Thymus (tissue), 11 donors: ENCODE data around the gene ARHGAP15. TPM values are rescaled to one million over a fixed set of nuclear protein-coding genes. Genes with fewer than 3 reads are reported as not detected.

Experiments used
- DNase-seq, 9 donors: peaks; one replicate each; pipeline ENCODE4 v3.0.0-alpha.2; 2013; ENCODE audit warnings: low spot score in 9 of 9, low read depth in 6 of 9, missing footprints in 1 of 9
- H3K27ac ChIP-seq, 2 donors: one replicate each; pipeline ENCODE4 v1.5.1; 2013; ENCODE audit warnings: control low read depth in 1 of 2, low read depth in 1 of 2, low read length in 1 of 2, mild to moderate bottlenecking in 1 of 2, moderate library complexity in 1 of 2
- H3K27me3 ChIP-seq, 2 donors: one replicate each; pipeline ENCODE4 v1.5.1; 2013; ENCODE audit warnings: low read length in 1 of 2; ENCODE audit not compliant: control insufficient read depth in 2 of 2, insufficient read depth in 1 of 2
- H3K36me3 ChIP-seq, 2 donors: one replicate each; pipeline ENCODE4 v1.5.1; 2013; ENCODE audit warnings: low read length in 1 of 2, mild to moderate bottlenecking in 1 of 2, moderate library complexity in 1 of 2; ENCODE audit not compliant: control insufficient read depth in 2 of 2, insufficient read depth in 2 of 2
- H3K4me1 ChIP-seq, 2 donors: one replicate each; pipeline ENCODE4 v1.5.1; 2013; ENCODE audit warnings: low read length in 2 of 2; ENCODE audit not compliant: control insufficient read depth in 2 of 2, insufficient read depth in 2 of 2
- H3K4me3 ChIP-seq, 2 donors: one replicate each; pipeline ENCODE4 v1.5.1; 2013; ENCODE audit warnings: low read length in 2 of 2, control low read depth in 1 of 2, mild to moderate bottlenecking in 1 of 2
- H3K9me3 ChIP-seq, 2 donors: one replicate each; pipeline ENCODE4 v1.5.1; 2013; ENCODE audit warnings: low read length in 1 of 2, mild to moderate bottlenecking in 1 of 2; ENCODE audit not compliant: control insufficient read depth in 2 of 2, insufficient read depth in 1 of 2
- WGBS: extraction: QIAGEN DNeasy Blood & Tissue Kit; methylation state at CpG from one replicate; pipeline ENCODE4 v1.1.7; 2013; 5-methylcytosine and 5-hydroxymethylcytosine counted together
- polyA plus RNA-seq: library from polyadenylated mRNA; stranded (reverse); fragments of 200-250 nt; gene quantifications from one replicate; pipeline ENCODE4 v1.2.3, GENCODE V29; 2013
- total RNA-seq: library from RNA; stranded (reverse); fragments of 120-200 nt; gene quantifications from one replicate; pipeline ENCODE4 v1.2.4, GENCODE V29; 2013
- donor health status: healthy.

ARHGAP15 gene
- total and polyA plus RNA-seq, 2 donors = 55.8 to 182 TPM

GRCh38 chr2:143480601-143481236 lies 351.5 kb downstream of the ARHGAP15 start:
- no peak for DNase-seq

GRCh38 chr2:143481237-143481623 lies 352.0 kb downstream of the ARHGAP15 start:
- WGBS = 92% methylated on average over 6 of the region's 6 CpGs
- no peak for DNase-seq
- H3K27me3 ChIP-seq = no peaks in the 10 kb centered on the region
- H3K4me1 ChIP-seq = no peaks in the 10 kb centered on the region
- H3K9me3 ChIP-seq = no peaks in the 10 kb centered on the region
- no peak overlapping the region for H3K4me3 ChIP-seq
- H3K27ac ChIP-seq = no peak overlapping the region
- H3K36me3 ChIP-seq = no peaks in the 10 kb centered on the region

More at GRCh38 chr2:143480601-143481236, 351.5 kb downstream of the ARHGAP15 start:
- no peaks in the 10 kb centered on the region for H3K27me3 ChIP-seq
- no peaks in the 10 kb centered on the region for H3K4me1 ChIP-seq
- no peaks in the 10 kb centered on the region for H3K9me3 ChIP-seq
- 95% methylated on average over 2 of the region's 2 CpGs for WGBS
- no peak overlapping the region for H3K4me3 ChIP-seq
- no peaks in the 10 kb centered on the region for H3K36me3 ChIP-seq
- no peak overlapping the region for H3K27ac ChIP-seq

GRCh38 chr2:143481733-143482132 lies 352.5 kb downstream of the ARHGAP15 start:
- H3K4me1 ChIP-seq = no peaks in the 10 kb centered on the region
- H3K36me3 ChIP-seq = no peaks in the 10 kb centered on the region

GRCh38 chr2:143482316-143482715 lies 353.1 kb downstream of the ARHGAP15 start:
- DNase-seq = no peak
- H3K9me3 ChIP-seq = no peaks in the 10 kb centered on the region
- H3K4me1 ChIP-seq = no peaks in the 10 kb centered on the region
- no peaks in the 10 kb centered on the region for H3K27me3 ChIP-seq
- H3K4me3 ChIP-seq = no peak overlapping the region
- H3K36me3 ChIP-seq = no peaks in the 10 kb centered on the region
- 95% methylated on average over 3 of the region's 3 CpGs for WGBS
- H3K27ac ChIP-seq = no peak overlapping the region

More at GRCh38 chr2:143481733-143482132, 352.5 kb downstream of the ARHGAP15 start:
- Histone ChIP-seq H3K27me3 (no peaks in the 10 kb centered on the region), H3K27ac (no peak overlapping the region), H3K4me3 (no peak overlapping the region), H3K9me3 (no peaks in the 10 kb centered on the region)
- no peak for DNase-seq

- 88% methylated on average over 4 of the region's 4 CpGs for WGBS
- no peak overlapping the region for H3K4me3 ChIP-seq
- no peak overlapping the region for H3K27ac ChIP-seq
- no peaks in the 10 kb centered on the region for H3K9me3 ChIP-seq
- H3K36me3 ChIP-seq = peaks cover 3% of the 10 kb centered on the region in 2 donors
- DNase-seq = no peak
- no peaks in the 10 kb centered on the region for H3K4me1 ChIP-seq
- H3K27me3 ChIP-seq = no peaks in the 10 kb centered on the region
Observed at GRCh38 chr2:143482771-143483170, 353.6 kb downstream of the ARHGAP15 start.

GRCh38 chr2:143486976-143487375 lies 357.8 kb downstream of the ARHGAP15 start:
- 69% methylated on average over 1 of the region's 1 CpG for WGBS
- H3K4me1 ChIP-seq = no peaks in the 10 kb centered on the region
- H3K9me3 ChIP-seq = no peaks in the 10 kb centered on the region
- no peak overlapping the region for H3K4me3 ChIP-seq
- H3K27me3 ChIP-seq = no peaks in the 10 kb centered on the region
- peaks cover 4 to 11% of the 10 kb centered on the region in 2 donors for H3K36me3 ChIP-seq
- DNase-seq = no peak
- no peak overlapping the region for H3K27ac ChIP-seq

GRCh38 chr2:143489145-143489544 lies 359.9 kb downstream of the ARHGAP15 start:
- Histone ChIP-seq H3K4me3 (no peak overlapping the region), H3K27me3 (no peaks in the 10 kb centered on the region), H3K9me3 (no peaks in the 10 kb centered on the region), H3K36me3 (peaks cover 10 to 24% of the 10 kb centered on the region in 2 donors), H3K4me1 (no peaks in the 10 kb centered on the region), H3K27ac (no peak overlapping the region)
- DNase-seq = no peak
- WGBS = 97% methylated on average over 3 of the region's 3 CpGs

GRCh38 chr2:143491131-143491530 lies 361.9 kb downstream of the ARHGAP15 start:
- no peak overlapping the region for H3K4me3 ChIP-seq
- DNase-seq = no peak
- H3K27me3 ChIP-seq = no peaks in the 10 kb centered on the region
- no peaks in the 10 kb centered on the region for H3K9me3 ChIP-seq
- WGBS = 74% methylated on average over 2 of the region's 2 CpGs
- H3K4me1 ChIP-seq = no peaks in the 10 kb centered on the region
- H3K27ac ChIP-seq = no peak overlapping the region
- peaks cover 10 to 24% of the 10 kb centered on the region in 2 donors for H3K36me3 ChIP-seq

- Histone ChIP-seq H3K27me3 (no peaks in the 10 kb centered on the region), H3K4me3 (no peak overlapping the region), H3K36me3 (peaks cover 7 to 19% of the 10 kb centered on the region in 2 donors), H3K27ac (no peak overlapping the region), H3K4me1 (no peaks in the 10 kb centered on the region), H3K9me3 (no peaks in the 10 kb centered on the region)
- WGBS = 98% methylated on average over 1 of the region's 1 CpG
- no peak for DNase-seq
Observed at GRCh38 chr2:143493339-143493738, 364.1 kb downstream of the ARHGAP15 start.
